ENCODE measurements around the gene IL16.

Gene IL16

DNA sequence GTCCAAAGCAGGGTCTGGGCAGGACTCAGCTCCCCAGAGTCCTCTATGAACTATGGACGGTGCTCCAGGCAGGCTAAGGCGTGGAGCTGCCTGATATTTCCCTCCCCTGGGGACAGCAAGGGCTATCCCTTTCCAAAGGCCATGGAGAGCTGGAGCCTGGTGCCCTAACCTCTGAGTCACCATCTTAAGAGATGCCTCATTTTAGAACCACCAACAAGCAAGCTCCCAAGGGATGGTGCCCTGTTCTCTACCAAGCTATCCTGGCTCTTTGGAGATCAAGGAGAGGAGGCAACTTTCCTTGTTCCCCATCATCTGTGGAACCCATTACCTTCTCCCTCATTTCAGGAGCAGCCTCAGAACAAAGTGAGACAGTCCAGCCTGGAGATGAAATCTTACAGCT lies 111.6 kb downstream of the IL16 start:
- Histone ChIP-seq H3K9ac (ENCODE audit: low read depth, low read length) (no peak overlapping the region), H3K4me3 (ENCODE audit: low read depth, low read length) (no peak overlapping the region), H3K4me1 (ENCODE audit: control insufficient read depth, insufficient read depth, low read length) (peaks cover 14% of the 10 kb centered on the region), H3K36me3 (ENCODE audit: control insufficient read depth, insufficient read depth, low read length) (peaks cover 13% of the 10 kb centered on the region; the same call in 1 of the 2 replicates), H3K27me3 (ENCODE audit: control insufficient read depth, insufficient read depth, low read length) (no peaks in the 10 kb centered on the region), H3K9me3 (ENCODE audit: control insufficient read depth, insufficient read depth, low read length) (no peaks in the 10 kb centered on the region), H3K27ac (ENCODE audit: low read depth, low read length) (no peak overlapping the region)

DNA sequence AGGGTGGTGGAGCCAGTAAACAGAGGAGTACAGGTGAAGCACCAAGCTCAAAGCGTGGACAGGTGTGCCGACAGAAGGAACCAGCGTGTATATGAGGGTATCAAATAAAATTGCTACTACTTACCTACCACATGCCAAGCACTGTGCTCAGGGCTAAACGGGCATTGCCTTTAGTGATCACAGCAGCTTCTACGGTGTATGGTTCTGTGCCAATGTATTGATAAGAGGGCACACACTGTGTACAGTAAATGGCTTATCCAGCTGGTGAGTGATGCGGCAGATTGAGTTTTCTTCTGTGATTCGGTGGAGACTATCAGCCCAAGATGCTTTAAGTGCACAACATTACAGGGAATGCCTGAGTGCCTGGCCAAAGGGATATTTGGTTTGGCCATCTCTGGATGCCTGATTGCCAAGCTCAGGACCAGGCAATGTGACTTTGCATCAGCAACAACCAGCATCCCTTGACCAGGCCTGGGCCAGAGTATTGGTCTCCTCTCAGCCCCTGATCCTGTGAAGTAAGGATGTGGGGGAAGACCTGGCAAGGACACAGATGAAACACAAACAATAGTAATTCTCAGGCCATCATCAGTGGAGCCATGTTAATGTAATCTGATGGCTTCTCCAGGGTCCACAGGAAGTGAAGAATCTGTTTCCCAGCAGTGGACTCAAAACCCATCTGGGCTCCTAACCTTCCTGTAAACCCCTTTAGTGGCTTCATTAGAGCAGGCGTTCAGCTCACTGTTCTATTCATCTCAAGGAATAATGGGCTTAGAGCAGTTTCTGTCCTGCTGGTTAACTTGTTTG lies 113.2 kb downstream of the IL16 start:
- Histone ChIP-seq H3K36me3 (ENCODE audit: control insufficient read depth, insufficient read depth, low read length) (peaks cover 13% of the 10 kb centered on the region; the same call in 1 of the 2 replicates), H3K9me3 (ENCODE audit: control insufficient read depth, insufficient read depth, low read length) (no peaks in the 10 kb centered on the region), H3K9ac (ENCODE audit: low read depth, low read length) (no peak overlapping the region), H3K4me1 (ENCODE audit: control insufficient read depth, insufficient read depth, low read length) (no peaks in the 10 kb centered on the region), H3K4me3 (ENCODE audit: low read depth, low read length) (no peak overlapping the region), H3K27ac (ENCODE audit: low read depth, low read length) (no peak overlapping the region), H3K27me3 (ENCODE audit: control insufficient read depth, insufficient read depth, low read length) (no peaks in the 10 kb centered on the region)

DNA sequence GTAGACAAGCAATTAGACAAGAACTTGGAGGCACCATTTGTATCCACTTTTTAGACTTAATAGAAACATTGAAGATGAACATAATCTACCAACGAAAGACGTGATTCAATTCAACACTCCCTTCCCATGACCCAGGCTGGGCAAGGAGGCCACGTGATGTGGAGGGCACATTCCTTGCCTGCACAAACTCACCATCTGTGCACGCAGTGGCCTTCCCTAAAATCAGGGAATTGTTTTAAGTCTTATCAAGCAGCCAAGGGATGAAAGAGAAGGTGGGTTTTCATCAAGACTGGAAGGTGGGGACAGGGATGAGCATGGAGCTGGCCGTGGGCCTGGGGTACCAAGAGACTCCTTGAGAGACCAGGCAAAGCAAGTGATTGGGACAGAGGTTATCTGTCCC lies 113.8 kb downstream of the IL16 start:
- Histone ChIP-seq H3K36me3 (ENCODE audit: control insufficient read depth, insufficient read depth, low read length) (peaks cover 13% of the 10 kb centered on the region; the same call in 1 of the 2 replicates), H3K9ac (ENCODE audit: low read depth, low read length) (no peak overlapping the region), H3K9me3 (ENCODE audit: control insufficient read depth, insufficient read depth, low read length) (no peaks in the 10 kb centered on the region), H3K4me1 (ENCODE audit: control insufficient read depth, insufficient read depth, low read length) (no peaks in the 10 kb centered on the region), H3K4me3 (ENCODE audit: low read depth, low read length) (no peak overlapping the region), H3K27me3 (ENCODE audit: control insufficient read depth, insufficient read depth, low read length) (no peaks in the 10 kb centered on the region), H3K27ac (ENCODE audit: low read depth, low read length) (no peak overlapping the region)

DNA sequence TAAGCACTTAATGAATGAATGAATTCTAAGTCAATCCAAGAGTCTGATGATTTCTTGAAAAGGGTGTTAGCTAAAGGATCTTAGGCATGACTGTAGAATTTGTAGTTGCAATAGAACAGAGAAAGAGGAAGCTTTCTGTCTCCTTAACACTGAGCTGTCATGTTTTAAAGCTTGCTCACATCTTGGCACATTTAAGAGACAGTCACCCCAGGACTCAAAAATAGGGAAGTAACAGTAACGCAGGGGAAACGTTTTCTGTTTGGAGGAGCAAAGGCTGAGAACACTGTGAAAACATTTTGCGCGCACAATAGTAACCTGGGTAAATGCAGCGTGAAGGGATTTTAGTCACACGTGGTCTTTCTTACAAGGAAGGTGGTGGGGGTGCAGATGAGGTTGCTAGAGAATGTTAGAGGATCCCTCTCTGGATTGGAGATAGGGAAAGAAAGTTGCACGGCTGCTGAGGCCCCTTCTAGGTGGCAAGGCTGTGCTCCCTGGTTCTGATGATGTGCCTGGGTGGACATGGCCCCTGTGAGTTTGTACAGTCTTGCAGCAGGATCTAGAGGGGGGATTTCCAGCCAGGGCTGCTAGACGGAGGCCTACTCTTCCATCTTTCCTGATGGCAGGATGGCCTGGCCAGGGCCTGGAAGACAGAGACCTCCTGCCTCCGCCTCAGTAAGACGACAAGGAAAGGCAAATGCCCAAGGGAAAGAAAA lies 115.2 kb downstream of the IL16 start:
- Histone ChIP-seq H3K9ac (ENCODE audit: low read depth, low read length) (no peak overlapping the region), H3K27ac (ENCODE audit: low read depth, low read length) (no peak overlapping the region), H3K4me1 (ENCODE audit: control insufficient read depth, insufficient read depth, low read length) (no peaks in the 10 kb centered on the region), H3K27me3 (ENCODE audit: control insufficient read depth, insufficient read depth, low read length) (no peaks in the 10 kb centered on the region), H3K4me3 (ENCODE audit: low read depth, low read length) (no peak overlapping the region), H3K9me3 (ENCODE audit: control insufficient read depth, insufficient read depth, low read length) (no peaks in the 10 kb centered on the region), H3K36me3 (ENCODE audit: control insufficient read depth, insufficient read depth, low read length) (peaks cover 13% of the 10 kb centered on the region; the same call in 1 of the 2 replicates)

DNA sequence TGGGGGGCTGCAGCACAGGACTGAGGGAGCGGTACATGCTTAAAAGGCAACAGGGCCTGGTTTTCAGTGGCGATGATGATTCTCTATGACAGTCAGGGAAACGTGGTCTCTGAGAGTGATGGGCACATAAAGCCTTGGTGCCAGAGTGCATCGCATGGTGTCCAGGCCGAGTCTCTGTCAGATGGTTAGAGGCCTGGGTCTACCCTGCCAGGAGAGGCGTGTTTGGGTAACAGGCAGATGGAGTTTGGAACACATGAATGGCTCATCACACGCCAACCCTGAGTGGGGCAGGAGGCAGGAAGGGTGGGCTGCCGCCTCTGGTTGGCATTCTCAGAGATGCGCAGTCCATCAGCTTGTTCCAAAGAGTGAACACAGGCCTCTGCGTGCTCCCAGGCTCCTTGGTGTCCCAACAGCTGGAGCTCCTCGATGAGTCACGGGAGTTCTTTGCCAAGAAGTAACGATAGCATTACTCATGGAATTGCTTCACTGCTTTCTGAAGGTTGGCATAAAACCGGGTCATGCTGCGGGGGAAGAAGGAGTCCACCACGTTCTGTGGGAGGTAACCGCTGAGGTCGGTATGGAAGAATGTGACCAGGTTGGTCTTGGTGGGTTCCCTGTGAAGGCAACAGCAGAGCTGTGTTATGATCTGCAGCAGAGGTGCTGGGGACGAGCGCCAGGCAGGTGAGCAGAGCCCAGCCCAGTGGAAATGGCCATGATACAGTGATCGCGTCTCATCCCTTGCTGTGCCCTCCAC lies 116.3 kb downstream of the IL16 start:
- no peak overlapping the region for H3K4me3 ChIP-seq (ENCODE audit: low read depth, low read length)
- H3K27me3 ChIP-seq (ENCODE audit: control insufficient read depth, insufficient read depth, low read length), result no peaks in the 10 kb centered on the region
- no peak overlapping the region for H3K27ac ChIP-seq (ENCODE audit: low read depth, low read length)
- H3K9me3 ChIP-seq (ENCODE audit: control insufficient read depth, insufficient read depth, low read length), result no peaks in the 10 kb centered on the region
- H3K4me1 ChIP-seq (ENCODE audit: control insufficient read depth, insufficient read depth, low read length), result no peaks in the 10 kb centered on the region
- H3K36me3 ChIP-seq (ENCODE audit: control insufficient read depth, insufficient read depth, low read length), result peaks cover 22% of the 10 kb centered on the region; the same call in 1 of the 2 replicates
- H3K9ac ChIP-seq (ENCODE audit: low read depth, low read length), result no peak overlapping the region

DNA sequence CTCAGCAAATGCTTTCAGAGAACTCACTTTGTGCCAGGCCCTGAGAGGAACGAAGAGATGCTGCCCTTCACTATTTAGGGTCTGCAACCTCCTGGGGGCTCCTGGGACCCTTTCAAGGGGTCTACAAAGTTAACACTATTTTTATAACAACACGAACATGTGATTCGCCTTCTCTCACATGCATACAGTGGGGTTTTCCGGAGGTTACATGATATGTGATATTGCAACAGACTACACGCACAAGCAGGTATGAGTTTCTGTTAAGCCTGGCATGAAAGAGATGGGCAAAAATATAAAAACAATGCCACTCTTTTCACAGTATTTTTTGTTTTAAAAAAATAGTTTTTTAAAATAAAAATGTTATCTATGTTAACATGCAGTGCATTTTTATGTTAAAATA lies 117.0 kb downstream of the IL16 start:
- Histone ChIP-seq H3K27me3 (ENCODE audit: control insufficient read depth, insufficient read depth, low read length) (no peaks in the 10 kb centered on the region), H3K9ac (ENCODE audit: low read depth, low read length) (no peak overlapping the region), H3K27ac (ENCODE audit: low read depth, low read length) (no peak overlapping the region), H3K4me1 (ENCODE audit: control insufficient read depth, insufficient read depth, low read length) (no peaks in the 10 kb centered on the region), H3K4me3 (ENCODE audit: low read depth, low read length) (no peak overlapping the region), H3K9me3 (ENCODE audit: control insufficient read depth, insufficient read depth, low read length) (no peaks in the 10 kb centered on the region), H3K36me3 (ENCODE audit: control insufficient read depth, insufficient read depth, low read length) (peaks cover 29% of the 10 kb centered on the region; the same call in 1 of the 2 replicates)

DNA sequence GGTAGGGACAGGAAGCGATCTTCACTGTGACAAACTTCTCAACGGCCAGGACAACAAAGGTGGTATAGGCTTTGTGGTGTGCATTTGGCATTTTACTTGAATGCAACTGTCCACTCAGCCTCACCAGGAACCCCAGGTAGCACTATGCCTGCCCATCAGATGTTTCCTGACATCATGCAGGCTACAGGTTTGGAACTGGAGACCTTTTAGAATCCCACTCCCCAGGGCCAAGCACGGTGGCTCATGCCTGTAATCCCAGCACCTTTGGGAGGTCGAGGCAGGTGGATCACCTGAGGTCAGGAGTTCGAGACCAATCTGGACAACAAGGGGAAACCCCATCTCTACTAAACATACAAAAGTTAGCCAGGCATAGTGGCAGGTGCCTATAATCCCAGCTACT lies 117.7 kb downstream of the IL16 start:
- no peaks in the 10 kb centered on the region for H3K4me1 ChIP-seq (ENCODE audit: control insufficient read depth, insufficient read depth, low read length)
- H3K27me3 ChIP-seq (ENCODE audit: control insufficient read depth, insufficient read depth, low read length), result no peaks in the 10 kb centered on the region
- peaks cover 36% of the 10 kb centered on the region; the same call in 1 of the 2 replicates for H3K36me3 ChIP-seq (ENCODE audit: control insufficient read depth, insufficient read depth, low read length)
- no peak overlapping the region for H3K4me3 ChIP-seq (ENCODE audit: low read depth, low read length)
- no peaks in the 10 kb centered on the region for H3K9me3 ChIP-seq (ENCODE audit: control insufficient read depth, insufficient read depth, low read length)
- no peak overlapping the region for H3K9ac ChIP-seq (ENCODE audit: low read depth, low read length)
- H3K27ac ChIP-seq (ENCODE audit: low read depth, low read length), result no peak overlapping the region

DNA sequence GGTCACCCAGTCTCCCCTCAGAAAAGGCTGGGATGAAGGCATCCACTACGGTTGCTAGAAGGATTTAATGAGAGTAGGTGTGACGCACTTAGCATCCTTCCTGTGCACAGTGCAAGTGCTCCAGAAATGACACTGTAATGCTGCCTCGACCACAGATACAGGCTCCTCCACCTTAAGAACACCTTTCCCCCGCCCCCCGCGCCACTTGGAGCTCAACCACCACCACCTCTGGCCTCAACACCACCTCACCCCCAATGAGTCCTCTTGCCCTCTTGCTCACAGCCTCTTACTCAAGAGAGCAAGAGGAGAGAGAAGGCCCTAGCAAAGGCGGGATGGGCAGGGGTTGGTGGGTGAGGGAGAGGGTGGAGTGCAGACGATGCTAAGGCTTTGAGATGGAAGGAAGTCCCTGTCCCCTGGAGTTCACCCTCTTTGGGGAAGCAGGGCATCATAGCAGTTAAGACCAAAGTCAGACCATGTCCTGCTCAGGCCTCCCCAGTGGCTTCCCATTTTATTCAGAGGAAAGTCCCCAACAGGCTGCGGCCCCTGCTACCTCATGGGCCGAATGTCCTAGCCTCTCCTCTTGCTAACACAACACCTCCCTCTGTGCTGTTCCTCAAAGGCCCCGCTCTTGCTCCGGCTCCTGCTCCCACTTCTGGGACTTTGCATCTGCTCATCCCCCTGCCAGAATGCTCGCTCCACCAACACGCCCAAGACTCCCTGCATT lies 118.9 kb downstream of the IL16 start:
- no peaks in the 10 kb centered on the region for H3K27me3 ChIP-seq (ENCODE audit: control insufficient read depth, insufficient read depth, low read length)
- H3K27ac ChIP-seq (ENCODE audit: low read depth, low read length), result no peak overlapping the region
- no peak overlapping the region for H3K4me3 ChIP-seq (ENCODE audit: low read depth, low read length)
- no peak overlapping the region for H3K9ac ChIP-seq (ENCODE audit: low read depth, low read length)
- H3K9me3 ChIP-seq (ENCODE audit: control insufficient read depth, insufficient read depth, low read length), result no peaks in the 10 kb centered on the region
- H3K36me3 ChIP-seq (ENCODE audit: control insufficient read depth, insufficient read depth, low read length), result peaks cover 44% of the 10 kb centered on the region
- H3K4me1 ChIP-seq (ENCODE audit: control insufficient read depth, insufficient read depth, low read length), result no peaks in the 10 kb centered on the region

DNA sequence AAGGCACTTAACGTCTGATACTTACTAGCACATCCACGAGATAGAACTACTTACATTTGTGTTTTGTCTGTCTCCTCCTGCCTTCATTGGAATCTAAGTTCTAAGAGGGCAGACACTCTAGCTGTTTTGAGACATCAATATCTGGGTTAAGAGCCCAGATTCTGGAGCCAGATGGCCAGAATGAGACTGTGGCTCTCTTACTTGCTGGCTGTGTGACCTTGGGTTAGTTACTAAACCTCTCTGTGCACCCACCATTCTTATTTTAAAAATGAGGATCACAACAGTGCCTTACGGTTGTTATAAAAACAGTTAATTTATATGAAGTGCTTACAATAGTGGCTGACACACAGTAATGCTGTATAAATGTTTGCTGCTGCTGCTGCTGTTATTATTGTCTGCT lies 119.6 kb downstream of the IL16 start:
- H3K9me3 ChIP-seq (ENCODE audit: control insufficient read depth, insufficient read depth, low read length), result no peaks in the 10 kb centered on the region
- H3K9ac ChIP-seq (ENCODE audit: low read depth, low read length), result no peak overlapping the region
- no peaks in the 10 kb centered on the region for H3K4me1 ChIP-seq (ENCODE audit: control insufficient read depth, insufficient read depth, low read length)
- H3K27ac ChIP-seq (ENCODE audit: low read depth, low read length), result no peak overlapping the region
- peaks cover 47% of the 10 kb centered on the region for H3K36me3 ChIP-seq (ENCODE audit: control insufficient read depth, insufficient read depth, low read length)
- no peak overlapping the region for H3K4me3 ChIP-seq (ENCODE audit: low read depth, low read length)
- H3K27me3 ChIP-seq (ENCODE audit: control insufficient read depth, insufficient read depth, low read length), result no peaks in the 10 kb centered on the region

DNA sequence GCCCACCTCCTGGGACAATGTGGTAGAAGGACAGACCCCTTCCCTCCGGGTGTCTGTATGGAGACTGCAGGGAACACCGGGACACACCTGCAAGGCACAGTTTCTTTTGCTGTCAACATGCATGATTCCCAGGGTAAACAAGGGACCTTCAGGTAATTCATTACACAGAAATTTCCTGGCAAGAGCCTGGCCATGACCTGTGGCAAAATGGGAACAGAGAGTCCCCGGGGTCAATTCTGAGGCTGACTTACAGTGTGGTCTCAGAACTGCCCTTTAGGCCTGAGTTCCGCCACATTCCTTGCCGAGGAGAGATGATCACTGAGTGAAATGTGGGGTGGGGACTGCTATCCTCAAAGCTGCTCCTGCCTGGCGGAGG lies 121.0 kb downstream of the IL16 start:
- no peaks in the 10 kb centered on the region for H3K9me3 ChIP-seq (ENCODE audit: control insufficient read depth, insufficient read depth, low read length)
- peaks cover 39% of the 10 kb centered on the region for H3K36me3 ChIP-seq (ENCODE audit: control insufficient read depth, insufficient read depth, low read length)
- H3K27ac ChIP-seq (ENCODE audit: low read depth, low read length), result no peak overlapping the region
- H3K27me3 ChIP-seq (ENCODE audit: control insufficient read depth, insufficient read depth, low read length), result no peaks in the 10 kb centered on the region
- 0 out of 2 replicates have a peak, but pooled peaks cover 5% of the 10 kb centered on the region for H3K4me1 ChIP-seq (ENCODE audit: control insufficient read depth, insufficient read depth, low read length)
- H3K4me3 ChIP-seq (ENCODE audit: low read depth, low read length), result no peak overlapping the region
- H3K9ac ChIP-seq (ENCODE audit: low read depth, low read length), result no peak overlapping the region
